IPS-20b (cell line): ENCODE measurements around the gene DCLRE1B.
A peak's percentile ranks its signal among the peaks of the same experiment; 100 is the strongest.

Source experiments
- H3K27ac ChIP-seq: one replicate; pipeline ENCODE4 v1.5.1; 2013; ENCODE audit warnings: low read length
- H3K27me3 ChIP-seq: 2 replicates; pipeline ENCODE4 v1.6.1; 2013; ENCODE audit warnings: mild to moderate bottlenecking, low read length, inconsistent platforms; ENCODE audit not compliant: insufficient read depth
- H3K36me3 ChIP-seq: 2 replicates; pipeline ENCODE4 v1.6.1; 2013; ENCODE audit warnings: low read depth, mild to moderate bottlenecking, inconsistent platforms, low read length, moderate library complexity; ENCODE audit not compliant: insufficient read depth
- H3K4me1 ChIP-seq: 2 replicates; pipeline ENCODE4 v1.6.1; 2013; ENCODE audit warnings: mild to moderate bottlenecking, control low read depth, inconsistent platforms, low read length, moderate library complexity; ENCODE audit not compliant: insufficient read depth
- H3K4me3 ChIP-seq: 2 replicates; pipeline ENCODE4 v1.5.1; 2013; ENCODE audit warnings: mild to moderate bottlenecking, low read length, inconsistent platforms
- H3K9ac ChIP-seq: 2 replicates; pipeline ENCODE4 v1.6.1; 2013; ENCODE audit warnings: low read depth, mild to moderate bottlenecking, inconsistent platforms, low read length, moderate library complexity
- H3K9me3 ChIP-seq: 2 replicates; pipeline ENCODE4 v1.6.1; 2013; ENCODE audit warnings: mild to moderate bottlenecking, low read depth, low read length, inconsistent platforms; ENCODE audit not compliant: insufficient read depth

DCLRE1B gene

GRCh38 chr1:113930499-113931161, 25.5 kb downstream of the DCLRE1B start:
- H3K4me3 ChIP-seq = peak overlapping the region; percentile 92
- H3K9me3 ChIP-seq = no peaks in the 10 kb centered on the region
- peaks cover 9% of the 10 kb centered on the region; the same call in 1 of the 2 replicates for H3K4me1 ChIP-seq
- H3K27me3 ChIP-seq = peaks cover 4% of the 10 kb centered on the region; the same call in 1 of the 2 replicates
- H3K9ac ChIP-seq = peak overlapping the region; percentile 77; the same call in 1 of the 2 replicates
- H3K27ac ChIP-seq = no peak overlapping the region
- no peaks in the 10 kb centered on the region for H3K36me3 ChIP-seq

DNA sequence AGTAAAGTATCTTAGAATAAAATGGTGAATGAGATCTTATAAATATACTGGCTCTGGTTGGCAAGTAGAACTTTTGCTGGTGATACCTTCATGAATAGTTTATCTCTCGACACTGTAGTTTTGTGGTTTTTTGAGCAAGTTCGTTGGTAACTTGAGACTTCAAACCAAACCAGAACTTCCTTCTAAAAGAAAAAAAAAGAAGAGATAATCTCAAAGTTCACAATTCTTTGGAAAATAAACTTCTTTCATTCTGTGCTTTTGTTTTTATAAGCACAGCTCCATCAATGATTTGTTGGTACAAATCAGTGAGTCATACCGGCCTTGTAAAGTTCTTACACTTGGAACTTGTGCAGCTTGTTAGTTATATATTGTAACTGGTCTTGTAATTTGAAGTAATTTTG, 26.3 kb downstream of the DCLRE1B start:
- Histone ChIP-seq H3K27ac (no peak overlapping the region), H3K27me3 (peaks cover 4% of the 10 kb centered on the region; the same call in 1 of the 2 replicates), H3K9me3 (no peaks in the 10 kb centered on the region), H3K4me3 (peak overlapping the region; percentile 92; the same call in 1 of the 2 replicates), H3K9ac (no peak overlapping the region), H3K4me1 (peaks cover 9% of the 10 kb centered on the region; the same call in 1 of the 2 replicates), H3K36me3 (no peaks in the 10 kb centered on the region)

DNA sequence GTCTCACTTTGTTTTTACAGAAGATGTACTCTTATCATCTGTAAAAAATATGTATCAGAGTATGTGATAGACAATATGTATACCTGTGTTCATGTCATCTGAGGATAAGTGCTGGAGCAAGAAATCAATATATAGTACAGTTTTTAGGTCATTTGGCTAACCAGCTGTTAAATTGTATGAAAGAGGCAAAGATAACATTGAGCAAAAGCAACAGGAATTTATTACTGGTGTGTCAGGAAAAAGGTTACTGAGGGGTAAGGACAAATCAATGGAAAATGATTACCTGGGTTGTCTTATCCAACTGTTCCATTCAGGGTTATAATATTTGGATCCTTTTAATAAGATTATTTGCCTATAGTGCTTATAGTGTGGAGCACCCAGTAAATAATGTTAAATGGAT, 28.9 kb downstream of the DCLRE1B start:
- no peaks in the 10 kb centered on the region for H3K27me3 ChIP-seq
- H3K4me1 ChIP-seq = peaks cover 9% of the 10 kb centered on the region; the same call in 1 of the 2 replicates
- no peak overlapping the region for H3K4me3 ChIP-seq
- H3K9ac ChIP-seq = no peak overlapping the region
- no peaks in the 10 kb centered on the region for H3K36me3 ChIP-seq
- no peaks in the 10 kb centered on the region for H3K9me3 ChIP-seq
- H3K27ac ChIP-seq = no peak overlapping the region

DNA sequence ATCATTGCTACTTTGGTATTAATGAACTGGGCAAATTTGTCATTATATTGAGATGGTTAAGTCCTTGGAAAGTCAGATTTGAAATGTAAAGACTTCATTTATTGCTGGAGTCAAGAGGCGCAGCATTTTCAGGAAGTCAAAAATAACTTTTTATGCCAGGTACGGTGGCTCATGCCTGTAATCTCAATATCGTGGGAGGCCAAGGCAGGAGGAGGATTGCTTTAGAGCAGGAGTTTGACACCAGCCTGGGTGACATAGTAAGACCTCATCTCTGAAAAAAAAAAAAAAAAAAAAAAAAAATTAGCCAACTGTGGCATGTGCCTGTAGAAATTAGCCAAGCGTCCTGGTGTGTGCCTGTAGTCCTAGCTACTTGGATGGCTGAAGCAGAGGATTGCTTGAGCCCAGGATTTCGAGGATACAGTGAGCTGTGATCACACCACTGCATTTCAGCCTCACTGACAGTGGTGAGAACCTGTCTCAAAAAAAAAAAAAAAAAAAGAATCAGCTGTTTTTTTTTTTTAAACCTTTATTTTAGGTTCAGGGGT, 29.5 kb downstream of the DCLRE1B start:
- Histone ChIP-seq H3K9ac (no peak overlapping the region), H3K4me1 (peaks cover 9% of the 10 kb centered on the region; the same call in 1 of the 2 replicates)

GRCh38 chr1:113935176-113935575, 30.1 kb downstream of the DCLRE1B start:
- Histone ChIP-seq H3K9me3 (no peaks in the 10 kb centered on the region), H3K27me3 (no peaks in the 10 kb centered on the region), H3K9ac (no peak overlapping the region), H3K36me3 (peaks cover 2% of the 10 kb centered on the region), H3K4me1 (peaks cover 9% of the 10 kb centered on the region; the same call in 1 of the 2 replicates), H3K4me3 (no peak overlapping the region), H3K27ac (no peak overlapping the region)

More for the DNA sequence above, 29.5 kb downstream of the DCLRE1B start:
- no peak overlapping the region for H3K27ac ChIP-seq
- H3K27me3 ChIP-seq = no peaks in the 10 kb centered on the region
- no peaks in the 10 kb centered on the region for H3K36me3 ChIP-seq
- H3K4me3 ChIP-seq = no peak overlapping the region
- no peaks in the 10 kb centered on the region for H3K9me3 ChIP-seq

GRCh38 chr1:113935970-113936369, 30.8 kb downstream of the DCLRE1B start:
- Histone ChIP-seq H3K36me3 (peaks cover 10% of the 10 kb centered on the region), H3K27me3 (no peaks in the 10 kb centered on the region), H3K4me3 (no peak overlapping the region), H3K9ac (no peak overlapping the region), H3K9me3 (no peaks in the 10 kb centered on the region), H3K4me1 (peaks cover 4% of the 10 kb centered on the region; the same call in 1 of the 2 replicates), H3K27ac (no peak overlapping the region)

DNA sequence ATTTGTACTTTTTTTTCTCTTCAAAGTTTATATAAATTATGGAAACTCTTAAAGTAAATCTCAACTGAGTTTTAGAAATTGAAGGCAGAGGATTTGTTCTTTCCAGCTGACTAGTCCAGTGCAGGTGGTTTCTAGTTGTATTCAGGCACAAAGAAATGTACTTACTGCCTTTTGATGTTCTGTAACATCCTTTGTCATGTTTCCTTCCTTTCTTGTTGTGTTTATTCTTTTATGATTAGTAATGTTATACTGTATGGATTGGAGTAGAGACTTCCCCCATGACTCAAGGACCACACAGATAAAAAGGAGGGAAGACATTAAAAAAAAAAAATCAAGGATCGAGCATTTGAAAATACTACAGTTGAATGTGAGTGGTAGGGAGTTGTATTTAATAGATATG, 32.0 kb downstream of the DCLRE1B start:
- Histone ChIP-seq H3K4me1 (no peaks in the 10 kb centered on the region), H3K9ac (no peak overlapping the region), H3K27ac (no peak overlapping the region), H3K36me3 (peaks cover 16% of the 10 kb centered on the region), H3K27me3 (no peaks in the 10 kb centered on the region), H3K4me3 (no peak overlapping the region), H3K9me3 (no peaks in the 10 kb centered on the region)

- Histone ChIP-seq H3K27ac (no peak overlapping the region), H3K36me3 (peaks cover 23% of the 10 kb centered on the region), H3K4me1 (no peaks in the 10 kb centered on the region), H3K9me3 (no peaks in the 10 kb centered on the region), H3K27me3 (no peaks in the 10 kb centered on the region), H3K4me3 (no peak overlapping the region), H3K9ac (no peak overlapping the region)
Observed at GRCh38 chr1:113938192-113938591, 33.1 kb downstream of the DCLRE1B start.

DNA sequence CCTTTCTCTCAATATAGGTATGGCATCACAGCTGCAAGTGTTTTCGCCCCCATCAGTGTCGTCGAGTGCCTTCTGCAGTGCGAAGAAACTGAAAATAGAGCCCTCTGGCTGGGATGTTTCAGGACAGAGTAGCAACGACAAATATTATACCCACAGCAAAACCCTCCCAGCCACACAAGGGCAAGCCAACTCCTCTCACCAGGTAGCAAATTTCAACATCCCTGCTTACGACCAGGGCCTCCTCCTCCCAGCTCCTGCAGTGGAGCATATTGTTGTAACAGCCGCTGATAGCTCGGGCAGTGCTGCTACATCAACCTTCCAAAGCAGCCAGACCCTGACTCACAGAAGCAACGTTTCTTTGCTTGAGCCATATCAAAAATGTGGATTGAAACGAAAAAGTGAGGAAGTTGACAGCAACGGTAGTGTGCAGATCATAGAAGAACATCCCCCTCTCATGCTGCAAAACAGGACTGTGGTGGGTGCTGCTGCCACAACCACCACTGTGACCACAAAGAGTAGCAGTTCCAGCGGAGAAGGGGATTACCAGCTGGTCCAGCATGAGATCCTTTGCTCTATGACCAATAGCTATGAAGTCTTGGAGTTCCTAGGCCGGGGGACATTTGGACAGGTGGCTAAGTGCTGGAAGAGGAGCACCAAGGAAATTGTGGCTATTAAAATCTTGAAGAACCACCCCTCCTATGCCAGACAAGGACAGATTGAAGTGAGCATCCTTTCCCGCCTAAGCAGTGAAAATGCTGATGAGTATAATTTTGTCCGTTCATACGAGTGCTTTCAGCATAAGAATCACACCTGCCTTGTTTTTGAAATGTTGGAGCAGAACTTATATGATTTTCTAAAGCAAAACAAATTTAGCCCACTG, 35.5 kb downstream of the DCLRE1B start:
- Histone ChIP-seq H3K27me3 (no peaks in the 10 kb centered on the region), H3K4me3 (no peak overlapping the region), H3K4me1 (no peaks in the 10 kb centered on the region), H3K27ac (no peak overlapping the region), H3K9me3 (no peaks in the 10 kb centered on the region), H3K36me3 (peaks cover 29% of the 10 kb centered on the region), H3K9ac (no peak overlapping the region)

DNA sequence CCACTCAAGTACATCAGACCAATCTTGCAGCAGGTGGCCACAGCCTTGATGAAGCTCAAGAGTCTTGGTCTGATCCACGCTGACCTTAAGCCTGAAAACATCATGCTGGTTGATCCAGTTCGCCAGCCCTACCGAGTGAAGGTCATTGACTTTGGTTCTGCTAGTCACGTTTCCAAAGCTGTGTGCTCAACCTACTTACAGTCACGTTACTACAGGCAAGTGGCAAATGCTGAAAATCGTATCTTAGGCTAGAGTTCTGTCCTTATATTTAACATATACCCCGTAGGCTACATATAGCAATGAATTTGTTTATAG, 36.1 kb downstream of the DCLRE1B start:
- Histone ChIP-seq H3K4me1 (peaks cover 4% of the 10 kb centered on the region; the same call in 1 of the 2 replicates), H3K27me3 (no peaks in the 10 kb centered on the region), H3K27ac (no peak overlapping the region), H3K4me3 (no peak overlapping the region), H3K36me3 (peaks cover 29% of the 10 kb centered on the region), H3K9ac (no peak overlapping the region), H3K9me3 (no peaks in the 10 kb centered on the region)

GRCh38 chr1:113942527-113942926, 37.4 kb downstream of the DCLRE1B start:
- no peak overlapping the region for H3K9ac ChIP-seq
- H3K4me1 ChIP-seq = peaks cover 8% of the 10 kb centered on the region; the same call in 1 of the 2 replicates
- H3K36me3 ChIP-seq = peaks cover 29% of the 10 kb centered on the region
- no peak overlapping the region for H3K4me3 ChIP-seq
- no peaks in the 10 kb centered on the region for H3K9me3 ChIP-seq
- H3K27ac ChIP-seq = no peak overlapping the region
- H3K27me3 ChIP-seq = no peaks in the 10 kb centered on the region
